Fibroblast of peridontal ligament (primary cell): ENCODE data around the gene PTPRG.

Experiments used
- DNase-seq: peaks from one replicate; pipeline ENCODE4 v3.0.0-alpha.2; 2010; ENCODE audit errors: extremely low read depth

The PTPRG gene

GRCh38 chr3:61589856-61590255 lies 28.5 kb downstream of the PTPRG start:
- peak; percentile 87 for DNase-seq

GRCh38 chr3:61591300-61591699 lies 29.9 kb downstream of the PTPRG start:
- no peak for DNase-seq

- no peak for DNase-seq
Measured at GRCh38 chr3:61593446-61594029, 32.2 kb downstream of the PTPRG start.

GRCh38 chr3:61594144-61594963 lies 33.0 kb downstream of the PTPRG start:
- DNase-seq = no peak

- DNase-seq = peak; percentile 45
Measured at GRCh38 chr3:61594964-61595285, 33.6 kb downstream of the PTPRG start.

- peak; percentile 66 for DNase-seq
Measured at GRCh38 chr3:61595288-61595687, 33.9 kb downstream of the PTPRG start.

GRCh38 chr3:61595826-61596225 lies 34.5 kb downstream of the PTPRG start:
- DNase-seq = no peak

- no peak for DNase-seq
Measured at GRCh38 chr3:61597906-61598305, 36.5 kb downstream of the PTPRG start.

- DNase-seq = peak; percentile 53
Measured at GRCh38 chr3:61600195-61600594, 38.8 kb downstream of the PTPRG start.

GRCh38 chr3:61601831-61602230 lies 40.5 kb downstream of the PTPRG start:
- no peak for DNase-seq

GRCh38 chr3:61602466-61602865 lies 41.1 kb downstream of the PTPRG start:
- no peak for DNase-seq

- no peak for DNase-seq
Measured at GRCh38 chr3:61605589-61606175, 44.3 kb downstream of the PTPRG start.

GRCh38 chr3:61606196-61606595 lies 44.8 kb downstream of the PTPRG start:
- DNase-seq = no peak

GRCh38 chr3:61608072-61608471 lies 46.7 kb downstream of the PTPRG start:
- no peak for DNase-seq

GRCh38 chr3:61608711-61609110 lies 47.3 kb downstream of the PTPRG start:
- no peak for DNase-seq

GRCh38 chr3:61610316-61610715 lies 48.9 kb downstream of the PTPRG start:
- no peak for DNase-seq

GRCh38 chr3:61612211-61613194 lies 51.1 kb downstream of the PTPRG start:
- DNase-seq = peak; percentile 29

GRCh38 chr3:61613666-61614065 lies 52.3 kb downstream of the PTPRG start:
- DNase-seq = no peak

GRCh38 chr3:61615643-61616042 lies 54.3 kb downstream of the PTPRG start:
- no peak for DNase-seq

GRCh38 chr3:61616586-61616985 lies 55.2 kb downstream of the PTPRG start:
- no peak for DNase-seq

- DNase-seq = no peak
Measured at GRCh38 chr3:61617041-61617440, 55.7 kb downstream of the PTPRG start.

GRCh38 chr3:61617651-61618050 lies 56.3 kb downstream of the PTPRG start:
- DNase-seq = no peak
